ENCODE results near the gene PLEKHJ1. TPM values are rescaled to one million over a fixed set of nuclear protein-coding genes. Genes with fewer than 3 reads are reported as not detected.

The PLEKHJ1 gene
- total RNA-seq, 1 experiment from 2014 or later: 73.7 TPM

- ChIA-PET POLR2A (ENCODE audit: low non-redundant PET) (no interaction called here), CTCF (no interaction called here)
- no peaks in the 10 kb centered on the region for H3K4me1 ChIP-seq (ENCODE audit: insufficient read depth, low read length, poor library complexity, severe bottlenecking)
- no peaks in the 10 kb centered on the region for H3K27me3 ChIP-seq (replicated peaks; ENCODE audit: insufficient read depth, low read depth, low read length, poor library complexity)
- intact Hi-C loops (cut with micrococcal nuclease; ENCODE audit: unreplicated experiment): no loop called here
- TF ChIP-seq EZH2 (IDR thresholded peaks at IDR 0.05; ENCODE audit: borderline replicate concordance, low read depth, low read length, poor library complexity, severe bottlenecking): no peak
- TF ChIP-seq CTCF (conservative IDR thresholded peaks at IDR 0.05; ENCODE audit: low read depth, low read length): no peak
- no TSS peak for BruUV-seq (replicated peaks)
- H3K36me3 ChIP-seq (ENCODE audit: insufficient read depth, low read length, poor library complexity, severe bottlenecking): peaks cover 83% of the 10 kb centered on the region
- no peaks in the 10 kb centered on the region for H3K9me3 ChIP-seq (ENCODE audit: low read depth, low read length, poor library complexity, severe bottlenecking)
- H3K4me3 ChIP-seq (ENCODE audit: low read depth, low read length, poor library complexity, severe bottlenecking): no peak overlapping the region
- H3K27ac ChIP-seq (ENCODE audit: low read depth, low read length, poor library complexity, severe bottlenecking): no peak overlapping the region
- DNase-seq (ENCODE audit: low spot score): no peak
Measured at GRCh38 chr19:2213799-2214198, 22.3 kb downstream of the PLEKHJ1 start.

- ChIA-PET POLR2A (ENCODE audit: low non-redundant PET) (interaction anchor here (0.5 kb wide), 1 partner anchor 562 kb away, joined by 4 read pairs; no protein-coding TSS in a partner anchor), CTCF (no interaction called here)
- TF ChIP-seq CTCF (conservative IDR thresholded peaks at IDR 0.05; ENCODE audit: low read depth, low read length) (no peak), EZH2 (IDR thresholded peaks at IDR 0.05; ENCODE audit: borderline replicate concordance, low read depth, low read length, poor library complexity, severe bottlenecking) (no peak)
- intact Hi-C loops (cut with micrococcal nuclease; ENCODE audit: unreplicated experiment): no loop called here
- no TSS peak for BruUV-seq (replicated peaks)
- Histone ChIP-seq H3K27me3 (replicated peaks; ENCODE audit: insufficient read depth, low read depth, low read length, poor library complexity) (no peaks in the 10 kb centered on the region), H3K9me3 (ENCODE audit: low read depth, low read length, poor library complexity, severe bottlenecking) (no peaks in the 10 kb centered on the region), H3K4me1 (ENCODE audit: insufficient read depth, low read length, poor library complexity, severe bottlenecking) (no peaks in the 10 kb centered on the region), H3K4me3 (ENCODE audit: low read depth, low read length, poor library complexity, severe bottlenecking) (no peak overlapping the region), H3K27ac (ENCODE audit: low read depth, low read length, poor library complexity, severe bottlenecking) (no peak overlapping the region), H3K36me3 (ENCODE audit: insufficient read depth, low read length, poor library complexity, severe bottlenecking) (peaks cover 83% of the 10 kb centered on the region)
- no peak for DNase-seq (ENCODE audit: low spot score)
Measured at GRCh38 chr19:2212861-2213711, 23.0 kb downstream of the PLEKHJ1 start.

GRCh38 chr19:2210987-2211740 is 25.0 kb downstream of the PLEKHJ1 start:
- BruUV-seq (replicated peaks): no TSS peak

More at GRCh38 chr19:2210987-2211740, 25.0 kb downstream of the PLEKHJ1 start:
- Histone ChIP-seq H3K36me3 (ENCODE audit: insufficient read depth, low read length, poor library complexity, severe bottlenecking) (peaks cover 79% of the 10 kb centered on the region), H3K27me3 (replicated peaks; ENCODE audit: insufficient read depth, low read depth, low read length, poor library complexity) (no peaks in the 10 kb centered on the region), H3K4me1 (ENCODE audit: insufficient read depth, low read length, poor library complexity, severe bottlenecking) (no peaks in the 10 kb centered on the region), H3K27ac (ENCODE audit: low read depth, low read length, poor library complexity, severe bottlenecking) (peak overlapping the region; percentile 16), H3K9me3 (ENCODE audit: low read depth, low read length, poor library complexity, severe bottlenecking) (no peaks in the 10 kb centered on the region), H3K4me3 (ENCODE audit: low read depth, low read length, poor library complexity, severe bottlenecking) (no peak overlapping the region)
- intact Hi-C loops (cut with micrococcal nuclease; ENCODE audit: unreplicated experiment): no loop called here
- no peak for DNase-seq (ENCODE audit: low spot score)
- TF ChIP-seq CTCF (conservative IDR thresholded peaks at IDR 0.05; ENCODE audit: low read depth, low read length): no peak
- no peak for TF ChIP-seq EZH2 (IDR thresholded peaks at IDR 0.05; ENCODE audit: borderline replicate concordance, low read depth, low read length, poor library complexity, severe bottlenecking)
- ChIA-PET POLR2A (ENCODE audit: low non-redundant PET) (no interaction called here), CTCF (no interaction called here)
